ENCODE data around the gene TMEM259.

TMEM259 gene

GRCh38 chr19:989381-990081 is 31.4 kb downstream of the TMEM259 start:
- no peak overlapping the region for H3K4me3 ChIP-seq (ENCODE audit: low read depth, low read length)
- peak; percentile 14 for TF ChIP-seq CTCF (IDR thresholded peaks at IDR 0.05; ENCODE audit: insufficient read depth, low read depth, low read length, missing control alignments)
- no peak for DNase-seq (ENCODE audit: low read depth)

DNA sequence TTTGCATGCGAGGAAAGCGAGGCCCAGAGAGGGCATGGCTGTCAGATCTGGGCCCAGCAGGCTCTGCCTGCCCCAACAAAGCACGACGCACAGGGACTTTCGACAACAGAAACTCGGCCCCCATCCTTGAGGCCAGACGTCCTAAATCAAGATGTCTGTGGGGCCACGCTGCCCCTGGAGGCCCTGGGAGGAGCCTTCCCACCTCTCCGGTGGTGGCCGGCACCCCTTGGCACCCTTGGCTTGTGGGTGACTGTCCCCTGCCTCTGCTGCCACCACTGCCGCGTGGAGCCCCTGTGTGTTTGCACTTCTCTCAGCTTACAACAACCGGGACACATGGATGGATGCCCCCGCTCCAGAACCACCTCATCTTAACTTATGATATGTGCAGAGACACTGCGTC is 32.4 kb downstream of the TMEM259 start:
- H3K4me3 ChIP-seq (ENCODE audit: low read depth, low read length): no peak overlapping the region
- DNase-seq (ENCODE audit: low read depth): no peak
- TF ChIP-seq CTCF (IDR thresholded peaks at IDR 0.05; ENCODE audit: insufficient read depth, low read depth, low read length, missing control alignments): no peak

GRCh38 chr19:988081-988480 is 32.8 kb downstream of the TMEM259 start:
- no peak overlapping the region for H3K4me3 ChIP-seq (ENCODE audit: low read depth, low read length)
- no peak for DNase-seq (ENCODE audit: low read depth)
- TF ChIP-seq CTCF (IDR thresholded peaks at IDR 0.05; ENCODE audit: insufficient read depth, low read depth, low read length, missing control alignments): no peak

DNA sequence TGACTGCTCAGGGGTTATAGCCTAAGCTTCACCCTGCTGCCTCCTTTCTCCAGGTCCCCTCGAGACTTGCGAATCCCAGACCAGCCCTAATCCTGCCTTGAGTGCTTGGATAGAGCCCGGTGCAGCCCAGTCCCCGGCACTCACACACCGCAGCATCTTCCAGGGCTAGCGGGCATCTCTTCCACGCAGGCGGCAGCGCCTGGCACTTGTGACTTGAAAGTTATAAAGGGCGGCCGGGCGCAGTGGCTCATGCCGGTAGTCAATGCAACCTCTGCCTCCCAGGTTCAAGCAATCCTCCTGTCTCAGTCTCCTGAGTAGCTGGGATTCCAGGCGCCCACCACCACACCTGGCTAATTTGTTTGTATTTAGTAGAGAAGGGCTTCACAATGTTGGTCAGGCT is 34.8 kb downstream of the TMEM259 start:
- no peak for TF ChIP-seq CTCF (IDR thresholded peaks at IDR 0.05; ENCODE audit: insufficient read depth, low read depth, low read length, missing control alignments)
- no peak overlapping the region for H3K4me3 ChIP-seq (ENCODE audit: low read depth, low read length)
- no peak for DNase-seq (ENCODE audit: low read depth)

GRCh38 chr19:984165-984967 is 36.6 kb downstream of the TMEM259 start, which contains the start of gene WDR18:
TSS of gene WDR18 (plus strand) at chr19:984345. CDS start at chr19:984354, 9 bp downstream.
- peak within 1 kb of the TSS; percentile 82 for H3K4me3 ChIP-seq (ENCODE audit: low read depth, low read length)
- TF ChIP-seq CTCF (IDR thresholded peaks at IDR 0.05; ENCODE audit: insufficient read depth, low read depth, low read length, missing control alignments): peak; percentile 12
- DNase-seq (ENCODE audit: low read depth): peak; percentile 94

DNA sequence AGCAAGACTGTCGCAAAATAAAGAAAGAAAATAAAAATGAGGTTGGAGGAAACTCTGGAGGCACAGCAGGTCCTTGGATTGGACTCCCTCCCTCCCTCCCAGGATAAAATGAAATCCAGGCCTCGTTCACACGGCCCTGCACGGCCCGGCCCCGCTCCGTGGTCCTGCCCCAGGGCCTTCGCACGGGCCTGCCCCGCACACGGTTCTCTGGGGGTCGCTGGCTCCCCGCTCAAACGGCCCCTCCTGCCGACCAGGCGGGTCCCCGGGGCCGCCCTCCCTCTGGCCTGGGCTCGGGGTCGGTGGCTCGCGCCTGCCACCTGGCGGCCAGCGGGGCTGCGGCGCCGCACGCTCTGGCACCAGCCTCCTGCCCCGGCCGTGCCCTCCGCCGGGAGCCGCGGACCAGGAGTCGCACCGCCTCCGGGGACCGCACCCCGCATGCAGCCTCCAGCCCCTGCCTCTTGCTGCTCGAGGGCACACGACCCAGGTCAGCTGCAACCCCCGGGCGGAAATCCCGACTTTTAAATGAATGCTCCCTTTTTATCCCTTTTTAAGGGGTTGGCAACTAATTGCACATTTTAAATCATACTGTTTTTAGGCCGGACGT is 38.3 kb downstream of the TMEM259 start:
- H3K4me3 ChIP-seq (ENCODE audit: low read depth, low read length): no peak overlapping the region

More for the DNA sequence above, 38.3 kb downstream of the TMEM259 start:
- peak; percentile 81 for DNase-seq (ENCODE audit: low read depth)
- TF ChIP-seq CTCF (IDR thresholded peaks at IDR 0.05; ENCODE audit: insufficient read depth, low read depth, low read length, missing control alignments): peak; percentile 83
